Measurements from ENCODE around the gene TTC39C.

The TTC39C gene

GRCh38 chr18:24120676-24121075, 106.1 kb downstream of the TTC39C start:
- DNase-seq (ENCODE audit: low read depth in 1 of 2, low spot score in 1 of 2): no peak
- no peak overlapping the region for H3K4me3 ChIP-seq (replicated peaks; ENCODE audit: insufficient read depth, low read length)
- H3K27ac ChIP-seq (replicated peaks): no peak overlapping the region
- no peak for TF ChIP-seq REST (IDR thresholded peaks at IDR 0.05; ENCODE audit: insufficient replicate concordance, low read depth)
- TF ChIP-seq CTCF (IDR thresholded peaks at IDR 0.05; ENCODE audit: insufficient read depth, low read length): no peak
- TF ChIP-seq POLR2AphosphoS5 (IDR thresholded peaks at IDR 0.05; ENCODE audit: low read depth): no peak
- no peaks in the 10 kb centered on the region for H3K27me3 ChIP-seq (ENCODE audit: insufficient read depth, poor library complexity, severe bottlenecking)

GRCh38 chr18:24121625-24122024, 107.1 kb downstream of the TTC39C start:
- H3K27ac ChIP-seq (replicated peaks): no peak overlapping the region

More at GRCh38 chr18:24121625-24122024, 107.1 kb downstream of the TTC39C start:
- Histone ChIP-seq H3K27me3 (ENCODE audit: insufficient read depth, poor library complexity, severe bottlenecking) (no peaks in the 10 kb centered on the region), H3K4me3 (replicated peaks; ENCODE audit: insufficient read depth, low read length) (no peak overlapping the region)
- TF ChIP-seq SPI1 (IDR thresholded peaks at IDR 0.05; ENCODE audit: borderline replicate concordance, low read depth) (no peak), GABPA (IDR thresholded peaks at IDR 0.05; ENCODE audit: low read depth) (no peak), POLR2AphosphoS5 (IDR thresholded peaks at IDR 0.05; ENCODE audit: low read depth) (no peak), REST (IDR thresholded peaks at IDR 0.05; ENCODE audit: insufficient replicate concordance, low read depth) (no peak), CTCF (IDR thresholded peaks at IDR 0.05; ENCODE audit: insufficient read depth, low read length) (no peak)
- DNase-seq (ENCODE audit: low read depth in 1 of 2, low spot score in 1 of 2): no peak
